Activated CD8-positive, alpha-beta memory T cell treated with anti-CD3 and anti-CD28 coated beads, Interleukin-2, amount 50 U/mL, for 48 hours (primary cell): ENCODE results near the gene NDUFAF7.
"Not testable (repeated sequence)": the region's sequence is repeated elsewhere in the genome, so short reads cannot be mapped to it uniquely, and the experiment has no call there.

ENCODE experiments used
- DNase-seq: peaks from one replicate; pipeline ENCODE4 v3.0.0-alpha.2; 2020

The NDUFAF7 gene

DNA sequence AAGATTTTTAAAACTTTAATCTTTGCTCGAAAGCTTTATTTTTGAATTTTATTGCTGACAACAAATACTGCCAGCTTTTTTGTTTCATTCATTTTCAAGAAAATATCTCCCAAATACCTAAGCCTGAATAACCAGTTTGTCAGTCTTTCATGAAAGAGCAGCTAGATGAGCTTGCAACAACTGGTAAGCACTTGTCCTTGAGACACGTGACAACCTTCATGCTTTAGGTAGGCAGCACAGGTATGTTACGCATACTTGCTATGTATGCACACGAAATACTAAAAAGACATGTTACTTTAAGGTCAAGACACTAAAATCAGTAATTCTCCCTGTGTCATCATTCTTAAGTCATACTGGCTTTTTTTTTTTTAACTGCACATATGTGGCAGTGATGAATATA is 12.4 kb upstream of the NDUFAF7 start:
- DNase-seq, result no peak

DNA sequence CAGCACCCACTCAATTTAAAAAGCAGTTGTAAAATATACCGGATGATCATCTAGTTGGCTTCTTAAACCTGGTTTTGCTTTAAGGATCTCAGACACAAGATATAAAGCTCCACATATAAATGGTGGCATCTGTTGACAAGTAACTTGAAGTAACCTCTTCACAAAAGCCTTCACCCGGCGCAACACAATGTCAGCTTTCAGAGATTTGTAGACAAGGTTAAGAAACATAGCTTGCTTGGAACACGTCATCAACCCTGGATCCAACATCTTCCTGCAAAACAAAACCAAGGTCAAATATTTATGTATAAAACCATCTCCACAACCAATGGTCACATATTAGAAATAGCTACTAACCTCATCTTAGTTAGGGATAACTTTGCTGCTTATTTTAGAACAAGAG is 8.3 kb upstream of the NDUFAF7 start:
- DNase-seq, result no peak

DNA sequence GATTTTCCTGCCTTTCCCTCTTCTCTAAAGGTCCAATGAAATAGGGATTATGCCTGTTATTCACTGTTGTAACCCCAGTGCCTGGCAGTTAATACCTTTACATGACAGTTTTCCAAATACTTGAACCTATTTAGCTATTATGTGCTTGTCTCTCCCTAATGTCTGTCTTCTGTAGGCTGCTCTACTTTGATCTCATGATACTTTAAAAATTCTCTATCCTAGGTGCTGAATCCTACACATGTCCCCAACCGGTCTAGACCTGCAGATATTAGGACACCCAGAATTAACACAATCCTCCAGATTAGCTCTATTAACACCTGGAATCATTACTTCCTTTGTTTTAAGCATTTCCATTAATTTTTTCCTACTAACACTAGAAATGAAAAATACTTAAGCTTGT is 7.4 kb upstream of the NDUFAF7 start:
- DNase-seq, result no peak

DNA sequence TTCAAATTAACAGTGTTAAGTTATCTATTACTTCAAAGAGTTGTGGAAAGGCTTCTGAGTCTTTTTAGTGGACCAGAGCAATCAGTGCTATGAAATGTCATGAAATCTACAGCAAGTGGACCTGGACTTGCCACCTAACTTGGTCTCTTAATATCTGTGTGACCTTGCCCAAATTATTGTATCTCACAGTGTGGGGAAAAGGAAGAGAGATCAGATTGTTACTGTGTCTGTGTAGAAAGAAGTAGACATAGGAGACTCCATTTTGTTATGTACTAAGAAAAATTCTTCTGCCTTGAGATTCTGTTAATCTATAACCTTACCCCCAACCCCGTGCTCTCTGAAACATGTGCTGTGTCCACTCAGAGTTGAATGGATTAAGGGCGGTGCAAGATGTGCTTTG is 6.3 kb upstream of the NDUFAF7 start:
- DNase-seq, result not testable (repeated sequence)

DNA sequence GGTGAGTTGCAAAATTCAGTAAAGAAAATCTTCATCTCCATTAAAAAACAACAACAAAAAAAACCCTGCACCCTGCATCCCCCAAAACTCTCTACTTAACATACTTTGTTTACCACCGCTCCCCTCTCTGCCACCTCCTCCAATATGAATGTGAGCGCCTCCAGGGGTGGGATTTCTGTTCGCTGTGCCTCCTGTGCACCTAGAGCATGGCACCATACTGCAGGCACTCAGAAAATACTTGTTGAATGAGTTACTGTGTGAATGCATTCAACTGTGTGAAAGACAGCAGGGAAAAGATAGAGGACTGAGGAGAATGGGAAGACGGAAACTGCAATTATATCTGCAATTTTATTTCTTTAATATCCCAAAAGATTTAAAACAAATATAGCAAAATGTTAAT is 4.6 kb upstream of the NDUFAF7 start:
- DNase-seq, result no peak

DNA sequence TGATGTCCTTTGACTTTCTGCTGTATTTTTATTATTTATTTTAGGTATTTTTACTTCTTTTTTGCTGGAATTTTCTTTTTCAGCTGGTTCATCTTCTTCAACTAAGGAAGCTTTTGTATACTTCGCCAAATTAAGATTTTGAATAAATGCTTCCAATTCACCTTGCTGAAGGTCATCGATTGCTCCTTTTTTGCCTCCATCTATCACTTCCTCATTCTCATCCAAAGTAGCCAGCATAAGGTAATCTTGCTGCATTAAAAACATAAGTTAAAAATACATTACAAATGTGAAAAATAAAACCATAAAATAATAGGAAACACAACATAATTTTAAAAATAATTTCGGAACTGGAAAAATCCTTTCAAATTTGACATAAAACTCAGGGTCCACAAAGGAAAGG is 2.7 kb upstream of the NDUFAF7 start:
- DNase-seq, result no peak

DNA sequence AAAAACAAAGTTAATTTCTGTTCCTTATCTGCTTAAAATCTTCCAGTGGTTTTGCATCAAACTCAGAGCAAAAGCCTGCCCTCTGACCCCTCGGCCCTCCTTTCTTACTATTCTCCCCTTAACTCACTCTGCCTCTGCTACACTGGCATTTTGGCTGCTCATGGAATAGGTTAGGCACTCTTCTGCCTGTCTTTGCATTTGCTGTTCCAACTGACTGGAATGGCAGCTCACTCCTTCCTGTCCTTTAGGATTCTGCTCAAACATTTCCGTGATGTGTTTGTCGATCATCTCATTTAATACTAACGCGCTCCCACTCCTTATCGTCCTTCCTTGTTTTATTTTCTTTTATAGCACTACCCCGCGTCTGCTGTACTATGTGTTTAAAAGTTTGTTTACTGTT is 877 bp upstream of the NDUFAF7 start:
- DNase-seq, result no peak

DNA sequence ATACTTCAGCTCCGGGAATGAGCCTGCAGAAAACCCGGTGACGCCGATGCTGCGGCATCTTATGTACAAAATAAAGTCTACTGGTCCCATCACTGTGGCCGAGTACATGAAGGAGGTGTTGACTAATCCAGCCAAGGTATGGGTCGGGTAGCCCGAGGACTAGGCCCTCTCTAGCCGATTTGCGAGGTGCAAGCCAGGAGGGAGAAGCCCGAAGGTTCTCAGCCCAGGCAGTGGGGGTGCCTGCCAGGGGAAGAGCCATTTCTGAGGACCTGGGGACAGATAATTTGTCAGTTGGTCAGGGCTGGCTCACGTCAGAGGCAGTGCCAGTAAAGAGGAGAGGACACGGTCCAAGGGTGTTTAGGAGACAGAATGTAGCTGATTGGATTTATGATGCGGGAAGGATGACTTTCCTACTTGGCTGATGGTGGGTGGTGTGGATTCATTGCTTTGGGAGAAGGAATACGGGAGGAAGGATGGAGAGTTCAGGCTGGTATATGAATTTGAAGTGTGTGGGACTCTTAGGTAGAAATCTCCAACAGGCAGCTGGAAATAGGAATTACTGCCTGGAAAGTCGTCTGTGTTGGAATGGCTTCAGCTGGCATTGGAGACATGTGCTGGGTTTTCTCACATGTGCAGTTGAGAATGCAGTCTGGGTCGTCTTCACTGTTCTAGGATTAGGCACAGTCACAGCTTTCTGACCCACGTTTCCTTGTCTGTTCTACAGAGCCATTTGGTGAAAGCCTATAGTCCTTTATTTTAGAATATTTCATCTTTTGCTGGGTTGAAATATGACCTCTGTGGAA is 874 bp downstream of the NDUFAF7 start:
- DNase-seq, result peak; percentile 63

DNA sequence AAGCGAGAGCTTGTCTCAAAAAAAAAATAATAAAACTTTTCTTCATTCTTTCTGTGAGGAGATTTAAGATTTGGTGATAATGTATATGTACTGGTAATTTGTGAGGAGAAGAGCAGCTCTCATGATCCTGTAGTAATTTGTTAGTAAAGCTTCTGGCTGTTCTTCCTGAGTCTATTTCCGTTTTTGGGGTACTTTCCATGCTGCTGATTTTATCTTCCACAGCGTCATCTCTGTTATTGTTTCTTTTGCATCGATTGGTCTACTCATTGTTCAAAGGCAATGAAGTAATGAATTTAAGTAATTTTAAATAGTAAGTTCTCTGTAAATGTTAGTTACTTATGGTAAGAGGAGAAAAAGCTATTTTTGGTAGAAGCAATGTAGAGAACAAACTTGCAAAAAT is 12.0 kb downstream of the NDUFAF7 start:
- DNase-seq, result no peak

DNA sequence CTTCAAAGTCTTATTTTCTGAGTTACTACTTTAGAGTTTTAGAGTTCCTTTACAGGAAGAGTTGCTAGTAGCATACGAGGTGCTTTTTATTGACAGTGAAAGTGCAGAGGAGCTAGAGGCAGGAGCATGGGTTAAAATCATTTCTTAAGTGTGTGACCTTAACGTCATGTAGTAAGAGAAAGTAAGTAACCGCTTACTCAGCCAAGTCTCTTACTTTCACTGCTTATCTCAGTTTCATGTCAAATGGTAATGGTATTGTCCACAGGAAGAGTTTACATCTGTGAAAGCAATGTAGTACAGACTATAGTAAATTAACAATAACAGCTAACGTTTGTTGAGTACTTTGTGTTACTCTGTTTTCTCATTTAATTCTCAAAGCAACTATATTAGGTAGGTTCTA is 12.6 kb downstream of the NDUFAF7 start:
- no peak for DNase-seq

DNA sequence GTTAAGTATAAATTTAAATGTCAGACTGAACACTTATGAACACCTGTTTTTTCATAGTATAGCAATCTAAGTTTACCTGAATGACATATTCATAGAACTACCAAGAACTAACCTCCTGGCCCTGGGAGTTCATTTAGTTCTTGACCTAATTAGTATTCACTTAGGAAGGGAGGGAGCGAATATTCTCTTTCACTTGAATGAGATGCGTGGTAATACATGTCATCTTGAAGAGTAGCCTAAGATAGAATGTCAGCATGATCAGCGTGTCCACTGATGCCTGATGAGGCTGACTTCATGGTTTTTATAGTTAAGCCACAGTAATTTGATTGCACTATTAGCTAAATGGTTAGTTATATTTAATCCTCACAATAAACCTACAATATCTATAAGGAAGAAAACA is 13.3 kb downstream of the NDUFAF7 start:
- no peak for DNase-seq

DNA sequence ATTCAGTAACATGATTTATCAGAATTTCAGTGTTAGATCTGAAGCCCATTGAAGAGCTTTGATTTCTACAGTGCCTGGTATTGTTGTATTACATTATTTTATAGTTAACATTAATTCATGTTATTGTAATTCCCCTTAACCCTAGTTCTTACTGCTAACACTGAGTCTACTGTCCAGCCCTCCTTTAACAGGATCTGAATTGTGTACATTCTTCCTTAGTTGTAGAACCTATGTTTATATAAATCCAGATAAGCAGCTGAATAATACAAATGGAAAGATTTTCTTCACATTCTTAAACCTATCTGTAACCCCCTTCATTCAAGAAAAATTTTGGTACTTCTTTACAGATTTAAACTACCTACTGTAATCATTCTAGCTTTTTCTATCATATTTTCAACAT is 14.7 kb downstream of the NDUFAF7 start:
- DNase-seq, result no peak

DNA sequence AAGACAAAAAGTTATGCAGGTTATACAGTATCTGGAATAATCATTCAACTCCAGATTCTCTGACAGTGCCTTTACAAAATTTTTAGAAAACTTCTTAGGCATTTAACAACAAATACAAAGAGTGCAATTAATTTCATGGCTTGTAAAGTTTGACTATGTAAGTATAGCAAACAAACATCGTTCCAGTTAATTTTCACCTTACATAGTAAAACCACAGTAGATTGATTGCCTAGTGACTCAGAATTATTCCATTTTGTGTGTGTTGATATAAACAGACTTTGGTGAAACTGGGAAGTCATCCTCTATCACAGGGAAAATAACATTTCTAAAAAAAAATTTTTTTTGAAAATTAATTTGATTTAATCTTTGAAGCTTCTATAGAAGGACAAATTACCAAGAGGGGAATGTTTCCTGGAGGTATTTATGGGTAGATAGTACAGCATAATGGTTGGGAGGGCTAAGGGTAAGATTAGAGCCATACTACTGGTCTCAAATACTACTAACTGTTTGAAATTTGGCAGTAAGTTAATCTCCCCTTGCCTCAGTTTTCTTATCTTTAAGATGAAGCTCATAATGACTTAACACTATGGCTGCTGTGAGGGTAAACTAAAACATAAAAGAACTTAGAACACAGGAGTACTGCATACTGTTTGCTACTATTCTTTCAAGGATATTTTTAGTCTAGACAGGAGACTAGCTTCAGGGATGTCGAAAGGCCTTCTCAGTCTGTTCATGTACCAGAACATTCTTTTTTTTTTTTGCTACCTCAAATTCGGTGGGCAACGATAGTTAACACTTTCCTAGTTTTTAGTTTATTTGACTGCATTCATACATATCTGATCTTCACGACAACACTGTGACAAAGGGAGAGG is 19.6 kb downstream of the NDUFAF7 start:
- DNase-seq, result no peak

DNA sequence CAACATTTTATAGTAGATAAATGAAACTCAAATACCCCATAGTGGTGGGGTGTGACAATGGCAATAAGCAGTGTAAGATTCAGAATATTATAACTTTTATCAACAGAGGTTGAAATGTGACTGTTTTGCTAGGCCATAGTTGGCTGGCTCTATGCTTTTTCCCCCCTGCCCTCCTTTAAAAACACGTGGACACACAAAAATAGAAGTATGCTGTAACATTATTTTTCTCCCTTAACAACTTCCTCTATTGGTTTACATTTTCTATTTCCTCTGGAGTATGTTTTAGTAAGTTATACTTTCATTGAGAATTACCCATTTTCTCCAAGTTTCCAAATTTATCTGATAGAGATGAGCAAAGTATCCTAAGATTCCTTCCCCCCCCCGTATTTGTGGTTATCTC is 31.1 kb downstream of the NDUFAF7 start:
- no peak for DNase-seq

DNA sequence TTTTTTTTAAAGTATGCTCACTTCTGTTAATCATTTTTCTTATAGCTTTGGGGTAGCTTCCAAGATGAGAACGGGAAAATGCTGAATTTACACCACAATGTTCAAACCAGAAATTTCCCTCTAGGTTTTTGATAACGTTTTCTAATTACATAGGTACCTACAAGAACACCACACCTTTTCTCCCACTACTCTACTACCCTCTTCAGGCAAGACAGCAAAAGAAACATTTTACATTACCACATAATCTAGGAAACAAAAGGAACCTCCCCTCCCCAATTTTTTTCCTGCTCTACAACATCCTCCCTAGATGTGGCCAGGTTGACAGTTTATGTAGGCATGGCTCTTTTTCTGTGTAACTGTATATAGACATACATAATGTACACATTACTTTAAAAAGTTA is 32.4 kb downstream of the NDUFAF7 start:
- no peak for DNase-seq

DNA sequence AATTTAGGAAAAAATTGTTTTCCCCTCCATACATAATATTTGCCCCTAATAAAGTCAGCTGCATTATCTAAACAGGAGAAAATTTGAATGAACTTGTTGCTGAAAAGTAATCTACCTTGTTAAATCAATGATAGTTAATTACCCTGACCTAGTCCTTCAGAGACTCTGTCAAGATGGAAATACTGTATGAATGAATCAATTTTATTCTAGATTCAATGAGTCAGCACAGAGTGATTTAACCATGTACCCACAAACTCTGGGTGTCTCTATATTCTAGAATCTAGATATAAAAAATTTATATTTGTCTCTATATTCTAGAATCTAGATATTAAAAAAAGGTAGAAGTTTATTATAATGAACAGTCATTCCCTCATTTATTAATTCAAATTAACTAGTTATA is 36.2 kb downstream of the NDUFAF7 start:
- DNase-seq, result no peak

DNA sequence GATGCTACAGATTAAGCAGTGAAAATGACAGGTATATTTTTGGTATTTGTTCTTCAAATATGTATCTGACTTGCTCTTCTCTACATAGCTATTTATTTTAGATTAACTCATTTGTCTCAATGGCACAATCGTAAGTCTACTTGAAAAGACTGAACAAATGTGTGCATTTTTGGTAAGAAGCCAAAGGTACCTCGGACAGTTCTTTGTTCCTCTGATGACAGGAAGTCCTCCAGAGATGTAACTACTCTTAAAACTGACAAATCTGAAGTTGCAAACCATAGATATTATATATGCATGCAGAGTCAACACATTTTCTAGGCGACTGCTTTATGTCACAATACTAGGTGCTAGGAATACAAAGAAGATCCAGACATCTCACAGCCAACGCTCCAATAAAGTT is 36.7 kb downstream of the NDUFAF7 start:
- no peak for DNase-seq

DNA sequence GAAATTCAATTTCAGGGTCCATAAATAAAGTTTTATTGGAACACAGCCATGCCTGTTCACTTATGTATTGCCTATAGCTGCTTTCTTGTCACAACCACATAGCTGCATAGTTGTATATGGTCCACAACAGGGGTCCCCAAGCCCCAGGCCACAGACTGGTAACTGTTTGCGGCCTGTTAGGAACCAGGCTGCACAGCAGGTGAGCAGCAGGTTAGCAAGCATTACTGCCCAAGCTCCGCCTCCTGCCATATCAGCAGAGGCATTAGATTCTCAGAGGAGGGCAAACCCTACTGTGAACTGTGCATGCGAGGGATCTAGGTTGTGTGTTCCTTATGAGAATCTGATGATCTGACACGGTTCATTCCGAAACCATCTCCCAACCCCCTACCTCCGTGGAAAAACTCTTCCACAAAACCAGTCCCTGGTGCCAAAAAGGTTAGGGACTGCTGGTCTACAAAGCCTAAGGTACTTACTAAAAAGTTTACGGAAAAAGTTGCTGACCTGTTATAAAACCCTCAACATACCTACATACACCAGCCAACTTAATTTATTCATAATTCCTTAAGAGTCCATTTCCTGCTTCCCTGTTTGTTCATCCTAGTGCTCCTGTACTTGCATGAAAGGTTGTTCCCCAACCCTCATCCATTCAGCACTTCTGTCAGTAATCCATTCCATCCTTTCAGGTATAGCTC is 40.1 kb downstream of the NDUFAF7 start:
- no peak for DNase-seq

DNA sequence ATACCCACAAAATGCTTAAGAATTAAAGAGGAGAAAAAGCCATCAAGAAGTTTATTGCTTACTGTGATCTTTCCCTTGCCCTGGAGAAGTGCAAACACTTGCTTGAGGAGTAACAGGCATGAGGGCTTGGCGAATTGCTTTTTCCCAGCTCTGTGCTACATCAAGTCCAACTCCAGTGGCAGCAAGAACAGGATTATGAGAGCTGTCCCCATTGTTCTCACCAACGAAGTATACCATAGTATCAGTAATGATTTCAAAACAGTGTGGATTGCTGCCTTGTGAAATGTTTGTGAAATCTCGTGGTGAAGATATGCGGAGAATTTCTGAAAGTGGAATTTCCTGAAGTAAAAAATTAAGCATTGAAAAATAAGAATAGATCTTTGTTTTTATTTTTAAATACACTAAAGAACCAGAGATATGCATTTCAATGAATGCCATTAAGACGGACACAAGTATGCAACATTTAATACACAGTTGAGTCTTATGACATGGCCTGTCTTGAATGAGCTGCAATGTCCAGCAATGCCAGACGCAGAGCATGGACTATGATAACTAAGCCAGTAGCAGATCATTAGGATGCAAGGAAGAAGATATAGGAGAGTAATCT is 43.0 kb downstream of the NDUFAF7 start:
- DNase-seq, result no peak

DNA sequence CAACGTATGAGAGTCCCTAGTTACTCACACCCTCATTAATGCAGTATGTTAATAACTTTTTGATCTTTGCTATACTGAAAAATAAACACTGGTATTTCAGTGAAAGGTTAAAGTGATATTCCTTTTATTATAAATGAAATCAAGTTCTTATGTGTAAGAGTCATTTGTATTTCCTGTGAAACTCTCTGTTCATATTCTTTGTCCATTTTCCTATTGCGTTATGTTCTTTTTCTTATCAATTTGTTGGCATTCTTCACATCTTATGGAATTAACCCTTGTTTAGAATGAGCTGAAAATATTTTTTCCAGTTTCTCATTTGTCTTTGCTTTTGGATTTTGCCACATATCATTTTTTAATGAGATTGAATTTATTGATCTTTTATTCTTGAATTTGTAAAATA is 44.8 kb downstream of the NDUFAF7 start:
- DNase-seq, result no peak

DNA sequence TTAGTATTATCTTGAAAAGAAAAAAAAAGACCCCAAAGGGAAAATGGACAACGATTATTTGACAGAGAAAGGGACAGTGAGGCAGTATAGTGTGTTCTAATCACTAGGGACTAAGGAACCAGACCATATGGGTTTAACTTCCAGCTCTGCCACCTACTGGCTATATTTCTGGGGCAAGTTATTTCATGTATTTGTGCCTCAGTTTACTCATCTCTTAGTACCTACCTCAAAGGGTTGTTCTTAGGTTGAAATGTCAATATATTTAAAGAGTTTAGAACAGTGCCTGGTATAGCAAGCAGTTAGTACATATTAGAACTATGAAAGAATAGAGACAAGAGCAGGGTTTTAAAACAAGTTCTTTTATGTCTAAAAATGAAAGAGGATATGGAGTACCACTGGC is 50.5 kb downstream of the NDUFAF7 start:
- DNase-seq, result no peak

DNA sequence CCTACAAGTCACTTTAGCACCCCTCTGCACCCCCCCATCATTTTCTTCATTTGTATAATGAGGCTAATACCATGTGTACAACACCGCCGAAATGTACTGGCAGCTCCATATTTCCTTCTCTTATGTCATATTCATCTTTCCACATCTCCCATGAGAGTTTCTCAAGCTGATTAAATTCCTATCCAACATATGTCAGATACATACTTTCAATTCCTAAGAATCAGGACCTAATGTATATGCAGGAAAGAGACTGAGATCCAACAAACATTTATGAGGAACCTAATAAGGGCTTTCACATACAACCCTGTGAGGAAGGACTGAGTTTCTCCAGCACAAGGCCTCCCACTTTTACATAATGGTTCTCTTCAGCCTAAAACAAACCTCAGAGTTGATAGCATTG is 51.3 kb downstream of the NDUFAF7 start:
- no peak for DNase-seq

DNA sequence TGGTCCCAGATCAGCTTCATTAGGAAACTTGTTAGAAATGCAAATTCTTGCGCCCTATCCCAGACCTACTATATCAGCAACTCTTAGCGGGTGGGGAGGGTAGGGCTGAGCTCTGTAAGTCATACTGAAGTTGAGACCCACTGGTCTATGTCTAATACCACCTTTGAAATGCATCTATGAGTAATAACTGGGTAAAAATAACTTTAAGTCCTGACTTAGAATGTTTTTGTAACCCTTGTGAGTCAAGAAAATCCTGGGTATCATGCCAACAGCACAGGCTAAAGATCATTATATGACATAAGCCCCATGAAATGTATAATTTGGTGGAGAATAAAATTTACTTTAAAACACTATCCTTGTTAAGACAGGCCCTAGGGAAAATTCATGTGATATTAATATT is 51.7 kb downstream of the NDUFAF7 start:
- no peak for DNase-seq
